HG03571 (cell line): ENCODE data around the gene INPP4B.

Experiments used
- ATAC-seq: cut with Tn5 transposase; IDR thresholded peaks from one replicate; pipeline ENCODE4 v1.9.1; 2021; ENCODE audit not compliant: unreplicated experiment

INPP4B gene

DNA sequence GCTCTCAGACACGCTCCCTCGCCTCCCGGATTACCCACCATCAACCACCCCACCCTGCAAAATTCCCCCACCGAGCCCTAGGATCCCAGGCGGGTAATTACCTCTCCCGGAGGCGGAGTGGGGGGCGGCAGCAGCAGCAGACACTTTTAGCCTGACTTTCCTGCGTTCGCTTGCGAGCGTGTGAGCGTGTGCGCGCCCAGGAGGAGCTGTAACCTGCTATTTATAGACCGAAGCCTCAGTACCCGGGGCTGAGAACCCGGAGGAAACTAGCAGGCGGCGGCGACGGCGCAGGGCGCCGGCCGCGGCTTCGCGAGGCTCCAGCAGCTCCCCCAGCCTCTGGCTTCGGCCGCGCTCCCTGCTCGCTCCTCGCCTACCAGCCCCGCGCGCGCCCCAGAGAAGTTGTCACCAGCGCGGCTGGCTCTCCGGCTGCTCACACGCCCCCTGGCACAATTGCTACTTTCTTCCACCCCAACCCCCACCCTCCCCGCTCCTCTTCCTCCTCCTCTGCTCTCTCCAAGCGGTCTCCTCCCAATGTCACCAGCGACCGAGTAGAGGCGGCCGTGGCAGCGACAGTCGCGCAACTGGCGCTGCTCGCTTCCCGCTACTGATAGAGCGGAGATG lies at the start of gene INPP4B:
INPP4B (minus strand) TSS at position 194 of the 621 bp plus-strand sequence.
- no peak for ATAC-seq

DNA sequence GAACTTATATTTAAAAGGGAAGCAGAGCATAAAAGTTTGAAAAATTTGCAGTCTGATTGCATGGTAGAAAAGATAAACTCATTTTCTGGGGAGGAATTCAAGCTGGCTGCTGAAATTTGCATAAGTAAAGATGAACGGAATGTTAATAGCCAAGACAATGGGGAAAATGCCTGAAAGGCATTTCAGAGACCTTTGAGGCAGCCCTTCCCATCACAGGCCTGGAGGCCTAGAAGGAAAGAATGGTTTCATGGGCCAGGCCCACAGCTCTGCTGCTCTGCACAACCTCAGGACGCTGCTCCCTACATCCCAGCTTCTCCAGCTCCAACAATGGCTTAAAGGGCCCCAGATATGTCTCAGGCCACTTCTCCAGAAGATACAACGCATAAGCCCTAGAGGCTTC lies 46.9 kb upstream of the INPP4B start:
- ATAC-seq: no peak

DNA sequence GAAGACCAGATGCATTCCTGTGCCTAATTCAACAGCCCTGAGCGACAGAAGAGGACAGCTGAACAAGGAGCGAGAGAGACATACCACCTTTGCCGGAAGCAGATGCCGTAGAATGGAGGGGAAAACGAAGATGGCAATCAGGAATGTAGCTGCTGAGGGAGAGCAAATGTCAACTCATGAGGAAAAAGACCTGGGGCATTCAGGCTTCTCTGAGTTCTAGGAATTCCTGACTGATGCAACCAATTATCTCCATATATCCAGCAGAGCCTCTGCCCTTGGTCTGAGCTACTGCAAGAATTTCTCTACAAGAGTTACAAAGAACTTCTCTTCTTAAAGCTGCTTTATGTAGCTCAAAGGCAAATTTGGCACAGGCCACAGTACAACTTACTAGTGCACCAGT lies 40.5 kb upstream of the INPP4B start:
- ATAC-seq: no peak

DNA sequence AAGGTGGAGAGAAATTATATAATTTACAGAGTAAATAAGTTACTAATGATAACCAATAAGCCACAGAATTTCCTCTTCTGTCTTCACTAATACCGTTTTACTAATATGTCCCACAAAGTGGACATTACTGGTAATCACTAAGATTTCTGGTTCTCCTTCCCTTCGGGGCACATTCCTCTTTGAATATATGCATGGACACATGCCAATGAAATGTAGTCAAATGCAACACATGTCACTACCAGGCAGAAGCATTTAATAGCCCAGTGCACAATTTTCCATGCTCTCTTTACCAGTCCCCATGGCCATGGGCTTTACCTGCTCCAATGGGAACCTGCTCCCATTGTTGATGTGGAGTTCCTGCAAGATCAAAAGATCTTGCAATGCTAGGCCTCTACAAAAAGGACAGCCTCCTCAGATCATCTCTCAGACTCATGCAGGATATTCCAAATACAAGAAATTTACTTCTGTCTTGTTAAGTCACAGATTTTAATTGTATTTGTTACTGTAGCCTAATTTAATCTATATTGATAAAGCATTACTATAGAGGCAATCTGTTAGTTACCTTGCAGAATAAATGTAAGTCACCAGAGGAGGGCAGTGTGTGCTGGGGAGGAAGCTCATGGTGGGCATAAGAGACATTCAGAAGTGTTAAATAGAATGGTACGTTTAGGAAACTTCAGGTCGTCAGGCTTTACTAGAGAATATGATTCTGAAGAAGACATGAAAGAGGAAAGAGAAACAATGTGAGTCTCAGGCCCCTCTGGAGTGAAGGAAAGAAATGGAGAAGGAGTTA lies 37.1 kb upstream of the INPP4B start:
- no peak for ATAC-seq

DNA sequence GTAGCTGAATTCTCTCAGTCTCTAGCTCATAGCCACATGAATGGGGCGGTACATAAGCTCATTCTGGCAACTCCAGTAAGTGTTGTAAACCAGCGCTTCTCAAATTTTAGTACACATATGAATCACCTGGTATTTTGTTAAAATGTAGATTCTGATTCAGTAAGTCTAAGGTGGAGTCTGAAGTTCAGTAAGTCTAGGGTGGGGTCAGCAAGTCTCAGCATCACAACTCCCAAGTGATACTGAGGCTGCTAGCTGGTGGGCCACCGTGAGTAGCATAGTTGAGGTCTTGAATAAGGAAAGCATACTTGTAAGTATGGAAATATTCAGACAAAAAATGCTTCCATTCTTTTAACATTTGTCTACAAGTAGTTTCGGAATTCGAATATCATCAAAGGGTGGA lies 36.1 kb upstream of the INPP4B start:
- no peak for ATAC-seq

DNA sequence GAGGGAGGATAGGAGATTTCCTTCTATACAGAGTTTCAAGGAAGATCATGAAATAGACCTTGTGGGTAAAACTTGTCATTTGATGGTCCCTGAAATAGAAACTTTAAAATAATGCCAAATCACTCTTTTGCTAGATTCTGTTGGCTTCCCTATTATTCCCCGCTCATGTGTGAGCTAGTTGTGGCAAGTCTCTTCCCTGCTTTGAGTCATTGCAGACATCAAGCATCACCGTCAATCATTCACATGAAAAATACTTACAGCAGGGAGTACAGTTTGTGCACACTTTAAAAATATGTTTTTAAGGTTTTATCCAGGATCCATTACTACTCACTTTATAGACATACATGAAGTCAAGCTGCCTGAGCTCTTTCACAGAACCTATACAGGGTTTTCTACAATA lies 35.2 kb upstream of the INPP4B start:
- no peak for ATAC-seq

DNA sequence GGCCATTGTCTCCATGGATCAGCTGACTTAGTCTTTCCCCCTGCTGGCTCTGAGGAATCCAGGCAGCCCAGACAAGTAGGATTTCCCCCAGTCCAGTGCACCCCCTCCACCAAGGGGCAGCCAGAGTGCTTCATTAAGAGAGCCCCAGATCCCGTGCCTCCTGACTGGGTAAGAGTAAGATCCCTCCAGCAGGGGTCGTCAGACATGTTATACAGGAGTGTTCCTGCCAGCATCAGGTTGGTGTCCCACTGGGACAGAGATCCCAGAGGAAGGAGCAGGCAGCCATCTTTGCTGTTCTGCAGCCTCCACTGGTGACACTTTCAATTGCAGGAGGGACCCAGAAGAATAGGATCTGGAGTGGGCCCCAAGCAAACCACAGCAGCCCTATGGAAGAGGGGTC lies 29.0 kb upstream of the INPP4B start:
- no peak for ATAC-seq

DNA sequence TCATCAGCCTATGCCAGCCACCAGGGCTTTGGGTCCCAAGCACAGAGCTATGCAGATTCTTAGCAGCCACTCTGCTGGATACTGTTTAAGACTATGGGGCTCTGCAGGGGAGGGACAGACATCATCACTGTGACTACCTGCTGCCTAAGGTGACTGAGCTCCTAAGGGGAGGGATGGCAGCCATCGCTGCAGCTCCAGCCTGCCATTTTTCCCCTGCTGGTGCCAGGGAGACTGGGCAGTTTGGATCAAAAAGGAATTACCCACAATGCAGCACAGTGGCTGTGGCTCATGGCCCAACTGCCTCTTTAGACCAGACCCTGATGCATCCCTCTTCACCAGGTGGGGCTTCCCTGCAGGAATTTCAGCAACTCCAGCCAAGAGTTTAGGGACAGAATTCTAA lies 28.6 kb upstream of the INPP4B start:
- ATAC-seq: no peak

DNA sequence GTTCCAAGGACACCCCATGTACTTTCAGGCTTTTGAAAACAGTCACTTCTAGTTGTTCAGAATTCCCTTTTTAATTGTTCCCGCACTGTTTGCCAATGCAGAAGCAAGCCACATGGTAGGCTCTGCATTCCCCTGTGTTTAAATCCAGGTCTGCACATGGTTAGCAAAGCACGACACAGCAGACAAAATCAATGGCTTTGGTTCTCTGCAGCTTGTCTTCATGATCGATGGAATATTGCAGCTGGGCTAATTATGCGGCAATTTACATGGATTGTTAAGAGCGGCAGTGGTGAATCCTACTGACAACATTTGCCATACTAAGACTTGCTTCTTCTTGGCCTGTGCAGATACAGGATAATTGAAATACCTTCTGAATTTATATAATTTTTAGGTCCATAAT lies 20.6 kb upstream of the INPP4B start:
- no peak for ATAC-seq

DNA sequence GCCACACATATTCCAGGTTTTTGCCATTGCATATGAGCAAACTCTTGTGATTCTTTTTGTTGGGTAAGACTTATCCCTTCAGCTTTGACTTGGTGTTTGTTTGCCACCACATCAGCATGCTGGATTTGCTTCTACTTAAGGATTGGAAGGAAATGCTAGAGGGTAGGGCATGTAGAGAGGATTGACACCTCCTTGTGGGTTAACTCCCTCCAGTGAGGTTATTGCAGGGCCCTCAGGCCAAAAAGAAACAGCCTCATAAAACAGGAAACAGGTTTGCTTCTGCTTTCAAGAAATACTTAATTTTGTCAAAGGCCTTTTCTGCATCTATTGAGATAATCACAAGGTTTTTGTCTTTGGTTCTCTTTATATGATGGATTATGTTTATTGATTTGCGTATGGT lies 15.2 kb upstream of the INPP4B start:
- ATAC-seq: no peak

DNA sequence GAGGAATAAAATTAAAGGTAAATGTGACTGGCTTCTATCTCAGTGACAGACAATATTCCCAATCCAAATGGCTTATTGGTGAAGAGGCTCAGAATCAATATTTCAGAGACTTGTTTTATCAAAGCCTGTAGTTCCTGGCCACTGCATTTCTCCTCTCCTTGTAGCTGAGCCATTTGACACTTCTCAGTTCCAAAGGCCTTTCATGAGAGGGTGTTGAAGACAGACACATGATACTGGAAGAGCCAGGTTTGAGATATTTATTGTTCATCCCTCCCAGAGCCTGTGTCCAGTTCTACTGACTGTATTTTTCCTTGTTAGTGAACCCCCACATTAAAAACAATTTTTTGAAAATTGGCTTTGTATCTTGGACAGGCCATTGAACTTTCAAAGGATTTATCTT lies 12.9 kb upstream of the INPP4B start:
- ATAC-seq: no peak

DNA sequence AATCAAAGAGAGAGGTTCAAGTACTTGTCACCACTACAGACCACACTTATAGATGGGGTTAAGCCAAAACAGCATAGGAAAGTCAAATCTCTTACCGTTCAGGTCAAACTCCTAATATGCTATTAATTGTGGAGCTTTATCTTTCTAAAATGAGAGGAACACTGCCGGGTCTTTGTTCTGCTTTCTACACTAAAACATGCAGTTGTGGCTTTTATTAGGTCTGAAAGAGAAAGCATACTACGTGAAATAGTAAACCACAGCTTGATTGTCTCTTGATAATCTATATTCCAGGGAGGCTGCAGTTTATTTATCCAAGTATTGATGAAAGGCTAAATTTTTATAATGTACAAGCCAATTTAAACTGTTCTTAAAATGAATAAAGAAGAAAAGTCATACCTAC lies 12.3 kb upstream of the INPP4B start:
- ATAC-seq: no peak

DNA sequence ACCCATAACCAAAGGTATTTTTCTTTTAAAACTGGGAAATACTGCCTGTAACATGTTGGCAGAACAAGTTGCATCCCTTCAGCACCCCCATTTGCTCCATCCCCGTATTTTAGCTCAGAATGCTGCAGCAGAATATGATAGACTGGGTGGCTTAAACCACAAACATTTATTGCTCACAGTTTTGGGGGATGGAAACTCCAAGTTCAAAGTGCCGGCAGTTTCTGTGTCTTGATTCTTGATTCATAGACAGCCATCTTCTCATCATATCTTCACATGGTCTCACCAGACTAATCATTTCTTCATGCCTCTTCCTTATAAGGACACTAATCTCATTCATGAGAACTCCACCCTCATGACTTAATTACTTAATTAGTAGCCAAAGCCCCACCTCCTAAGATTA lies 10.5 kb upstream of the INPP4B start:
- ATAC-seq: no peak

DNA sequence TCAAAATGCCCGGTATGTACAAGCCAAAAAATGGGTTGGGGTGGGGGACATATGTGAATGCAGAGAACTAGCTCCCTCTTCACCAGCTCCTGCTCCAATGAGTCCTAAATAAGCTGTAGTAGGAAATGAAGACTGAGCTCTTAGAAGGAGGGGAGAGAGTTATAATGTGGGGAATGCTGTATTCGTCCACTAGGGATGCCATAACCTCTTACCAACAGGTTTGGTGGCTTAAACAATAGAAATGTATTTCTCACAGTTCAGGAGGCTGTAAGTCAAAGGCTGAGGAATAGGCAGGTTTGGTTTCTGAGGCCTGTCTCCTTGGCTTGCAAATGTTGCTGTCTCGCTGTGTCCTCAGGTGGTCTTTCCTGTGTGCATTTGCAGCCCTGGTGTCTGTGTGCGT lies 4.4 kb upstream of the INPP4B start:
- no peak for ATAC-seq

DNA sequence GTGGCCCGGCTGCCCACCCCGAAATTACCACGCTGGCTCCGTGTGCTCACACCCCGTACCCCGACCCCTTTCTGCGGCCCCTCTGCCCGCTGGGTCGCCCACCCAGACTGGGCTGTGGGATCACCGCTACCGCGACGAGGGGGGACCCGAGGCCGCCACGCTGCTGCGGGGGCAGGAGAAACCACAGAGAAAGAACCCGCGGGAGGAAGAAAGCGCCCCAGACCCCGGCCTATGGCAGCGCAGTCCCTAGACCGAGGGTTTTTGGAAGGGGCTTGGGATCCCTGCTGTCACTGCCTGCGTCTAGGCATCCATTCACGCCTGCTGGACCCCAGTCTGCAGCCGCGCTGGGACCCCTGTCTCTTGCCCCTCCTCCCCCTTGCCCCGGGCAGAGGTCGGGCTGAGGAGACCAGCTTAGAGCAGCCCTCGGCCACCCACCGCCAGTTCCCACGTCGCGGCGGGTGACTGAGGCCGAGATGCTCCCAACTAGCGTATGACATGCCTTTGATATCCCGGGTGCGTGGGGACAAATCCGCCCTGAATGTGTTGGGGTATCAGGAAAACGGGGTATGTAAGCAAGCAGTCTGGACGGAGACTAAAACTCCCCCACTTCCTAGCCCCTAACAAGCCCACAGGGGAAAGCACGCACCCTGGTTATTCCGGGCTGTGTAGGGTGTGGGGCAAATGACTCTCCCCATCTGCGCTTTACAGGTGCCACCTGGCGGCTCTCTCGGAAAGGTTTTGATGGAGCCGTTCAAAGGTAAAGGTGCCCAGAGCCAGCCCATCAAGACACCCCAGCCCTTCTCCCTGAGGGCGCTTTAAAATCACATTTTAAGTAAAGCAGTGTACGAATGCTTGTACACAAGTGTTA lies 862 bp upstream of the INPP4B start:
- ATAC-seq: no peak

DNA sequence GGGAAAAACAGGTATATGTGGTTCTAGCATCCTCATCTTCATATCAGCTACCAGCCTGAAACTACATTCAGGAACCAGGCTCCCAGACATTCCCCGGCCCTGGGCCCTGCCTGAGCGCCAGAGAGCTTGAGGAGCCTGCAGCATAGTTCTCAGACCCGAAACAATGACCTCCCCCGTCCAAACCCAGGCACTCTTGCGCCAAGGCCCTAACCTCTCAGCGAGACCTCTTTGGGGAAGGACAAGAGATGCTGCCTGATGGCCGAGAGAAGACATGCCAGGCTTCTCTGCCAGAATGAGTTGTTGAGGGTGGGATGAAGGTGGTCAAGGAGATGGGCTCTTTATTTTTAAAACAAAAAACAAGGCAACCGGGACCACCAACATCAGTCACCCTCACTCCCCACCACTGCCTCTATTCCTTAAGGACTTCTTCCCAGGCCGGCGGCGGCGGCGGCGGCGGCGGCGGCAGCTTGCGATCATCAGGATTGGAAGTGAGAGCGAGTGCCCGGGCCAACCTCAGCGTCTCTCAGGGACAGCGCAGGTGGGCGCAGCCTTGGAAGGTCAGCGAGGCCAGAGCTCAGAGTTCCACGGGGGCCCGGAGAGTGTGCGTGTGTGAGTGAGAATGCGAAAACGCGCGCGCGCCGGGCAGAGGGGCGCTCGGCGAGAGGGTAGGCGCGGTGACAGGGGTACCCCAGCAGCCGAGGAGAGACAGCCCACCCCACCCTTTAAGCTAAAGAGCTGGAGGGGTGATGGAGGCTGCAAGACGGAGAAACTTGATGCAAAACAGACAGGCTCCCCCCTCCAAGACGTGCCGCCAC lies 601 bp downstream of the INPP4B start:
- ATAC-seq: no peak

DNA sequence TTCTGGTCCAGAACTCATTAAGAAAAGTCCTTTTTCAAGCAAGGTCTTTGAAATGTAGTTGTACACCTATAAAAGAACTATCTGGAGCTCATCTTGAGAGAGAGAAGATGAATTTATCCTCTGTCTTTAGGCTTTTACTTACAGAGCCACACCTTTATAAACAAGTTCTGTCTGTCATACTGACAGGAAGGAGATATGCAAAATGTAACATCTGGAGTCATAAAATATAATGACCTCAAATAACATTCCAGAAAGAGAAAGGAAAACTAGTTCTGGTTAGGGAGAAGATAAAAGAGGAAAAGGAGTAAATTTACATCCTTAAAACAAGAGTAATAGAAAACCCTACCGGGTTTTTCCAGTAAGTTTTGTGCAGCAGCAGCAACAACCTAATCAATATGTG lies 1.3 kb downstream of the INPP4B start:
- ATAC-seq: no peak

DNA sequence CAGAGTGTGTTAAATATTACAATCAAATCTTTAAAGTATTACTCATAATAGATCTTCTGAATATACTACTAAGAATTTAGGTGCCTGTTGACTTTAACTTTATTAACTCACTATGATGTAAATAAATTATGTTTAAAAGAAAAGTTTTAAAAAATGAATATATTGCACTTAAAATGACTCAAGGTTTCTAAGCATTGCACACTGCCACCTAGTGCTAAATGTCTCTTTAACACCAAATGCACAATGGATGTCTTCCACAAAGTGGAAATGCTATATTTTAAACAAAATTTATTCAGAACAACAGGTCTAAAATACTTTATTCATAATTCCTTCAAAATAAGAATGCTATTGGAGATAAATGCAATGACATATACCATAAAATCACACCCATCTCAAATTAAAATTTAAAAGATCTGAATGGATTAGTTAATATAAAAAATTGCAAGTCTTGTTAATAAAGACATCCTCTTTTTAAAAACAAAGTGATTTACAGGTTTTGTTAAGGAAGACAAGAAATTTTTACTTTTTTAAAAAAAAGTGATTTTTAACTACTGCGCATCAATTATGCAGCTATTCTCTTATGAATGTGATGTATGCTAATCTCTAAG lies 5.5 kb downstream of the INPP4B start:
- no peak for ATAC-seq

DNA sequence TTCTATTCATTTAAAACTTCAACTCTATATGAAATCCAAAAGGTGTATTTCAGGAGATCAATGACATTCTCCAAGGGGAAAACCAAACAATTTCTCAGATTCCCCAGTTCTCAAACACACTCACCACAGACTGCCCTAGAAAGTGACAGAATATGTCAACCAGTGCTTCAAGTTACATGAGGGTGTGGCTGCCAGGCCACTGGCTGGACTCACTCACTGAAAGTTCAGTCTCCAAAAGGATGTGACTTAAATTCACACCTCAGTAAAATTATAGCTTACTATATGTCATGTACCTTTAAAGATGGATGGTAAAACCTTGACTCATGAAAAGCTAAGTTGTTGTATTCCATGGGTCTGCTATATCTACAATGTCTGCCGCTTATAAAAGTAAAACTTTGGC lies 7.3 kb downstream of the INPP4B start:
- no peak for ATAC-seq

DNA sequence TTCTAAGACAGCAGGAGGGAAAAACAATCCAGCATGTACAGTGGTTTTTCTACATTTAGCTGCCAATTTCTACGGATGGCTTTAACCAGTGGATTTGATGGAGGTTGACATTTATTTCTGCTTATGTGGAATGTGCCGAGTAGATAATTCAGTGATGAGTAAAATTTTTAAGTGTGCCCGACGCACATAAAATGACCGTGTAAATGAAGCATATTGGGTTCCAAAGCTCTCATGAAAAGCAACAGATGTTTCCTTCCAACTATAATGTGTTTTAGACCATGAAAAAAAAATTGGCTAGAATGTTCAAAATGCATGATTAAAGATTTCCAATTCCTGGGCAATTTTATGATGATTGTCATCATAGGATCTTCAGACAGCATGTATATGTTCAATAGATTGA lies 14.1 kb downstream of the INPP4B start:
- no peak for ATAC-seq
